K562 (cell line): ENCODE measurements around the gene GTF2H4. TPM values are rescaled to one million over a fixed set of nuclear protein-coding genes. Genes with fewer than 3 reads are reported as not detected.

Experiments
- ARID3A ChIP-seq: IDR thresholded peaks from 2 replicates; pipeline ENCODE4 v1.6.1; 2012; ENCODE audit warnings: low read depth, low read length, improper control_type of control experiment, borderline replicate concordance
- CHD7 ChIP-seq: fragments of 200-600 bp; sonication (generic); IDR thresholded peaks from one replicate; pipeline ENCODE4 v1.6.1; 2012; ENCODE audit warnings: mild to moderate bottlenecking, low read depth, low read length, inconsistent platforms
- DEAF1 ChIP-seq: fragments of 450-650 bp; formaldehyde crosslinking; IDR thresholded peaks from 2 replicates; pipeline ENCODE4 v1.4.0; 2020; ENCODE audit warnings: mild to moderate bottlenecking, moderate library complexity
- HDAC2 ChIP-seq: fragments of 450-650 bp; IDR thresholded peaks from 2 replicates; pipeline ENCODE4 v1.6.1; 2016; ENCODE audit warnings: mild to moderate bottlenecking
- IRF9 ChIP-seq: fragments of 450-650 bp; IDR thresholded peaks from 2 replicates; pipeline ENCODE4 v1.6.1; 2016; ENCODE audit warnings: missing biosample characterization, missing genetic modification characterization
- MTA3 ChIP-seq: fragments of 450-650 bp; formaldehyde crosslinking; IDR thresholded peaks from 2 replicates; pipeline ENCODE4 v1.6.1; 2017; ENCODE audit warnings: mild to moderate bottlenecking, borderline replicate concordance
- PTRF ChIP-seq: fragments of 450-650 bp; IDR thresholded peaks from 2 replicates; pipeline ENCODE4 v1.6.1; 2016; ENCODE audit warnings: mild to moderate bottlenecking, missing genetic modification characterization, missing compliant biosample characterization
- RNF2 ChIP-seq: sonication (generic); IDR thresholded peaks from 2 replicates; pipeline ENCODE4 v1.6.1; 2016
- TBP ChIP-seq: optimal IDR thresholded peaks from 2 replicates; pipeline ENCODE3; 2011; ENCODE audit warnings: low read depth, low read length, improper control_type of control experiment
- ZNF253 ChIP-seq: fragments of 250-450 bp; sonication (Bioruptor Pico); conservative IDR thresholded peaks from 2 replicates; pipeline ENCODE4 v1.6.1; 2021; ENCODE audit warnings: mild to moderate bottlenecking
- ZNF766 ChIP-seq: fragments of 200-800 bp; sonication (Bioruptor generic); conservative IDR thresholded peaks from 2 replicates; pipeline ENCODE4 v1.6.1; 2016; ENCODE audit warnings: missing genetic modification characterization, missing compliant biosample characterization
- polyA plus RNA-seq, 8 experiments: library from polyadenylated mRNA; depleted of rRNA in 4 of 8; stranded (reverse) in 5 of 8; unstranded in 3 of 8; fragments of >200 nt; fragmentation: Nextera tagmentation in 2 of 8; fragmentation: Illumina TruSeq in 1 of 8; extraction: Ambion mirVana in 2 of 8; extraction: Trizol in 1 of 8; gene quantifications; 2 replicates each; pipeline versions ENCODE4 v1.2.1 to v1.2.3, GENCODE V29; 2011 to 2014; ENCODE audit warnings: inconsistent platforms in 1 of 8, missing spikeins in 1 of 8
- total RNA-seq, 7 experiments: library from RNA; depleted of rRNA in 6 of 7; stranded (reverse); fragments of >200 nt in 6 of 7; fragmentation: Illumina TruSeq in 2 of 7; extraction: Trizol in 2 of 7; gene quantifications; 2 replicates each; pipeline versions ENCODE4 v1.2.1 to v1.2.3, GENCODE V29; 2011 to 2021; ENCODE audit warnings: low replicate concordance in 1 of 7

GTF2H4 gene
- total and polyA plus RNA-seq, 9 of the 15 experiments (the other 6 are each of a cell fraction or from before 2014, with no cell fraction given), result 3.6 to 86.1 (median 39.6) TPM

- TF ChIP-seq CHD7 (no peak), ZNF766 (CRISPR knock-in tag) (no peak; the same call in 1 of the 2 replicates), ARID3A (peak; percentile 96; the same call in 1 of the 2 replicates), MTA3 (0 out of 2 replicates have a peak, but pooled peaks have one; percentile 72), TBP (peak; percentile 63), ZNF253 (CRISPR knock-in tag) (no peak), DEAF1 (CRISPR knock-in tag) (peak; percentile 94), PTRF (no peak), IRF9 (tag) (no peak), RNF2 (no peak), HDAC2 (0 out of 2 replicates have a peak, but pooled peaks have one; percentile 29)
Measured at GRCh38 chr6:30877419-30878262, 30.4 kb upstream of the GTF2H4 start (continued).
